IPS-18c (cell line): ENCODE measurements around the gene SMIM24.
"Not testable (repeated sequence)": the region's sequence is repeated elsewhere in the genome, so short reads cannot be mapped to it uniquely, and the experiment has no call there.

ENCODE experiments used
- H3K4me3 ChIP-seq: 2 replicates; pipeline ENCODE4 v1.7.0; 2013; ENCODE audit warnings: low read depth, mild to moderate bottlenecking, low read length, moderate library complexity; ENCODE audit not compliant: insufficient read depth
- H3K9me3 ChIP-seq: one replicate; pipeline ENCODE4 v1.6.1; 2013; ENCODE audit warnings: mild to moderate bottlenecking, low read length, moderate library complexity; ENCODE audit not compliant: control insufficient read depth, insufficient read depth

The SMIM24 gene

DNA sequence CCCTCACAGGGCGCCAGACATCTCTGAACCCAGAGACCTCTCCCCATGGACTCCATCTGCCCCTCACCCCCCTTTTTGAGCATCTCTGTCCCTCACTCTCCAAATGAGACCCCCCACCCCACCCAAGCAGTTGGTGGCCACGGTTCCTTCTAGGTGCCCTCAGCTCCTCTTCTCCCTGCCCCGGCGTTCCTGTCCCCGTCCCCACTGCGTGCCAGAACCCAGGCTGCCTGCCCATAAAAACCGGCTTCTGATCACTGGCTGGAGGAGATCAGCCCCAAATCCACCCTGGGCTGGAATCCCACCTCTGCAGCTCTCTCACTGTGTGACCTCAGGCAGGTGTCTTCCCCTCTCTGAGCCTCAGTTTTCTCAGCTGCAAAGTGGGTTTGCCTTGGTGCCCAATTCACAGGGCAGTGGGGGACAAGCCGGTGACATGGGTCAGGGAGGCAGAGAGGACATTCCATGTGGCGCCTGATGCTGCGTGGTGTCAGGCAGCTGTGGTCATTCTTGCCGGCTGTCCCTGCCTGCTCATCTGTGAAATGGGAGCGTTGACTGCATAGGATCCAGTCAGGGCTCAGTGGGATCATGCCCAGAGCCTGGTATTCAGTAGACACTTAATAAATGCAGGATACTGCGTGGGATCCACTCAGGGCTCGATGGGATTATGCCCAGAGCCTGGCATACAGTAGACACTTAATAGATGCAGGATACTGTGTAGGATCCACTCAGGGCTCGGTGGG, 25.5 kb downstream of the SMIM24 start:
- Histone ChIP-seq H3K4me3 (no peak overlapping the region), H3K9me3 (no peaks in the 10 kb centered on the region)

DNA sequence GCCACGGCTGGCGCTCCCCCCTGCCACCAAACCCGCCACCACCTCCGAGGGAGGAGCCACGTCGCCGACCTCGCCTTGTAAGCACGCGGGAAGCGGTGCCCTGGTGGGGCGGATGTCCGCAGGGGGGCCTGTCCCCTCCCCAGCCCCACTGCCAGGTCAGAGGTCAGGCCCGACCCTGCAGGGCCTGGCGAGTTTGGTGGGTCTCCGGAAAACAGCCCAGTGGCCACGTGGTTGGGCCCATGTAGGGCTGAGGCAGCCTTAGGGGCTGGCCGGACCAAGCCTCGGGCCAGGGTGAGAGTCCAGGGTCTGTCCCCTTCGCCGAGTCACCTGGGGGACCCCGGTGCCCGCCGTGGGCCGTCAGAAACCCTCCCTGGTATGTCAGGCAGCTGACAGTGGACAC, 26.5 kb downstream of the SMIM24 start:
- H3K4me3 ChIP-seq, result no peak overlapping the region
- H3K9me3 ChIP-seq, result no peaks in the 10 kb centered on the region

DNA sequence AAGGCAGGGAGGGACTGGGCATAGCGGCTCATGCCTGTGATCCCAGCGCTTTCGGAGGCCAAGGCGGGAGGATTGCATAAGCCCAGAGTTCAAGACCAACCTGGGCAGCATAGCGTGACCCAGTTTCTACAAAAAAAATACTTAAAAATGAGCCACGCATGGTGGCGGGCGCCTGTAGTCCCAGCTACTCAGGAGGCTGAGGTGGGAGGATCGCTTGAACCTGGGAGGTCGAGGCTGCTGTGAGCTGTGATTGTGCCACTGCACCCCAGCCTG, 27.4 kb downstream of the SMIM24 start:
- H3K9me3 ChIP-seq, H3K4me3 ChIP-seq: not testable (repeated sequence)

GRCh38 chr19:3452171-3452941, 28.0 kb downstream of the SMIM24 start:
- Histone ChIP-seq H3K4me3 (no peak overlapping the region), H3K9me3 (no peaks in the 10 kb centered on the region)

- no peaks in the 10 kb centered on the region for H3K9me3 ChIP-seq
These were observed 28.9 kb downstream of the SMIM24 start for GRCh38 chr19:3451451-3451866.

DNA sequence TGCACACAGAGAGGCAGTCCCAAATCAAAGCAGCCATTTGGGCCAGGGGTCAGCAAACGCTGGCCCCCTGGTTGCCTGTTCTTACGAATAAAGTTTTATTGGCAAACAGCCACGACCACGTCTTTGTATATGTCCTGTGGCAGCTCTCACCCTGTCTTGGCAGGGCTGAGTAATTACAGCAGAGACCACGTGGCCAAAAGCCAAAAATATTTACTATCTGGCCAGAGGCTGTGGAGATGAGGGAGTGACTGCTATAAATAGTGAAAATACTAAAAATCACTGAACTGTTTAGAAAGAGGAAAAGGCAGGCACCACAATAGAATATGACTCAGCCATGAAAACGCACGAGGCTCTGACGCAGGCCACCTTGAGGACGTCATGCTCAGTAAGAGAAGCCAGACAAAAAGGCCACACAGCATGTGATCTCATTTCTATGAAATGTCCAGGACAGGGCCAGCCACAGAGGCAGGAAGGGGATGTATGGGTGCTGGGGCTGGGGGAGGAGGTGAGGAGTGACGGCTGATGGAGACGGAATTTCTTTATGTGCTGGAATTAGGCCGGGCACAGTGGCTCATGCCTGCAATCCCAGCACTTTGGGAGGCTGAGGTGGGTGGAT, 29.4 kb downstream of the SMIM24 start:
- Histone ChIP-seq H3K4me3 (no peak overlapping the region), H3K9me3 (no peaks in the 10 kb centered on the region)

More at GRCh38 chr19:3451451-3451866, 28.9 kb downstream of the SMIM24 start:
- H3K4me3 ChIP-seq, result no peak overlapping the region

- H3K4me3 ChIP-seq, result no peak overlapping the region
- no peaks in the 10 kb centered on the region for H3K9me3 ChIP-seq
These were observed 31.6 kb downstream of the SMIM24 start for GRCh38 chr19:3448616-3449334.

- not testable (repeated sequence) for H3K4me3 ChIP-seq
These were observed 33.7 kb downstream of the SMIM24 start for GRCh38 chr19:3446657-3447056.

GRCh38 chr19:3444695-3445234, 35.6 kb downstream of the SMIM24 start:
- Histone ChIP-seq H3K9me3 (no peaks in the 10 kb centered on the region), H3K4me3 (no peak overlapping the region)

More at GRCh38 chr19:3446657-3447056, 33.7 kb downstream of the SMIM24 start:
- H3K9me3 ChIP-seq, result not testable (repeated sequence)

GRCh38 chr19:3443840-3444694, 36.3 kb downstream of the SMIM24 start:
- Histone ChIP-seq H3K9me3 (no peaks in the 10 kb centered on the region), H3K4me3 (no peak overlapping the region)

DNA sequence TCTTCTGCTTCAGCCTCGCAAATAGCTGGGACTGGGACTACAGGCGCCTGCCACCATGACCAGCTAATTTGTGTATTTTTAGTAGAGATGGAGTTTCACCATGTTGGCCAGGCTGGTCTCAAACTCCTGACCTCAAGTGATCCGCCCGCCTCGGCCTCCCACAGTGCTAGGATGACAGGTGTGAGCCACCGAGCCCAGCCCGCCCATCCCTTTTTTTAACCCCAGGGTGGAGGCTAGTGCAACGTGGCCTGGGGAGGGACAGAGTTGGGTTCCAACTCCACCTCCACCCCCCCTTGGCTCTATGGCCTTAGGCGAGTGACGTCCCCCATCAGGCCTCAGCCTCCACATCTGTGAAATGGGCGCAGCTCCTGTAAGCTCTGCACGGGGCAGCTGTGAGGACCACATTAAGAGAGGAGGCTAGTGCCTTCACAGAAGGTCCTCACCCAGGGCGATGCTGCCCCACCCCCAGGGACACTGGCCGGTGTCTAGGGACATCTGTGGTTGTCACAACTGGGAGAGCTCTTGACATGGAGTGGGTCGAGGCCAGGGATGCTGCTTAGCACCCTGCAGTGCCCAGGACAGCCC, 37.7 kb downstream of the SMIM24 start:
- no peaks in the 10 kb centered on the region for H3K9me3 ChIP-seq

DNA sequence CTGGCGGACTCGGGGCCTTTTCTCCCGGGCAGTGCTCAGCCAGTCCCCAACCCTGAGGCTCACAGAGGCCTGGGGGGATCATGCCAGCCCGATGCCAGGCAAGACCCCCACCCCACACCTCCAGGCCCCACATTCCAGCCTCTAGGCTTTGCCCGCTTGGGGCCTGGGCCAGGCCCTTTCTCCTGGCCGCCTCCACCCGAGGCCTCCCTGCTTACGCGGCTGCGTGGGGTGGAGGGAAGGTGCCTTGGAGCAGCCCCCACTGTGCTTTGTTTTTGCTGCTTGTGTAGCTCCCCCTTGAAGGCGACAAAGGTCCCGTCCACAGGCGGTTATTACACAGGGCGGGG, 38.4 kb downstream of the SMIM24 start:
- Histone ChIP-seq H3K9me3 (no peaks in the 10 kb centered on the region), H3K4me3 (no peak overlapping the region)

More for the DNA sequence above, 37.7 kb downstream of the SMIM24 start:
- H3K4me3 ChIP-seq, result no peak overlapping the region

DNA sequence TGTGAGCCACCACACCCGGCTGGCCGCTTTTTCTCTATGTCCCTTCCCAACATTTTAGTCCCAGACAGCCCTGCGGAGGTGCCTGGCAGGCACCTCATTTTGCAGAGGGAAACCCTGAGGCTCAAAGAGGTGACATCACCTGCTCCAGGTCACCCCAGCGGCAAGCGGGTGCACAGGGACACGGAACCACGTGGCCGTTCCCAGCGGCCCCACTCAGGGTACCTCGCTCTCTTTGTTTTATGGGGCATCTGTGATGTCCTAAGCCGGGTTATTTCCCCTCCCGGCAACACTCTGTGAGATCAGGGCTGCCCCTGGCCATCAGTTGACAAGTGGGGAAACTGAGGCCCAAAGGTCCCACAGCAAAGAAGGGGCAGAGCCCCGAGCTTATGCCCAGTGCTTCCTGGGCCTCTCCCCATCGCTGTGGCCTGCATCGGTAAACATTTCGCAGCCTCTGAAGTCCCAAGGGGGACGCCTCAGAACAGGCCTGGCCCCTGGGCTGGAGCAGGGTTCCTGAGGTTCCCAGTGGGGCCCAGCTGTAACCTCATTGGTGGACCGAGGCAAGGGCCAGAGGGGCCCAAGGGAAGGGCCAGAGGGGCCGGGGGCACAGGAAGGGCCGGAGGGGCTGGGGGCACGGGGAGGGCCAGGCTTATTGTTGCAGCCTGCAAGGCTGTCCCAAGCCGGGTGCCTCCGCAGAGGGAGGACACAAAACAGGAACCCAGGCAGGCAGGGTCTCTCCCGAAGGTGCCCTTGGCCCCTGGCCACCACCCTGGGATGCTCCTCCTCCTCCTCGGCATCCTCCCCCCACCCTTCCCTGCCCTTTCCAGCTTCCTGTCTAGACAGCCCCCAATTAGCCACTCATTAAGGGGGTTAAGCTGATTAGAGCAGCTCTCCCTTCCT, 39.0 kb downstream of the SMIM24 start:
- Histone ChIP-seq H3K4me3 (no peak overlapping the region), H3K9me3 (no peaks in the 10 kb centered on the region)

GRCh38 chr19:3440082-3440481, 40.2 kb downstream of the SMIM24 start:
- Histone ChIP-seq H3K9me3 (no peaks in the 10 kb centered on the region), H3K4me3 (no peak overlapping the region)

DNA sequence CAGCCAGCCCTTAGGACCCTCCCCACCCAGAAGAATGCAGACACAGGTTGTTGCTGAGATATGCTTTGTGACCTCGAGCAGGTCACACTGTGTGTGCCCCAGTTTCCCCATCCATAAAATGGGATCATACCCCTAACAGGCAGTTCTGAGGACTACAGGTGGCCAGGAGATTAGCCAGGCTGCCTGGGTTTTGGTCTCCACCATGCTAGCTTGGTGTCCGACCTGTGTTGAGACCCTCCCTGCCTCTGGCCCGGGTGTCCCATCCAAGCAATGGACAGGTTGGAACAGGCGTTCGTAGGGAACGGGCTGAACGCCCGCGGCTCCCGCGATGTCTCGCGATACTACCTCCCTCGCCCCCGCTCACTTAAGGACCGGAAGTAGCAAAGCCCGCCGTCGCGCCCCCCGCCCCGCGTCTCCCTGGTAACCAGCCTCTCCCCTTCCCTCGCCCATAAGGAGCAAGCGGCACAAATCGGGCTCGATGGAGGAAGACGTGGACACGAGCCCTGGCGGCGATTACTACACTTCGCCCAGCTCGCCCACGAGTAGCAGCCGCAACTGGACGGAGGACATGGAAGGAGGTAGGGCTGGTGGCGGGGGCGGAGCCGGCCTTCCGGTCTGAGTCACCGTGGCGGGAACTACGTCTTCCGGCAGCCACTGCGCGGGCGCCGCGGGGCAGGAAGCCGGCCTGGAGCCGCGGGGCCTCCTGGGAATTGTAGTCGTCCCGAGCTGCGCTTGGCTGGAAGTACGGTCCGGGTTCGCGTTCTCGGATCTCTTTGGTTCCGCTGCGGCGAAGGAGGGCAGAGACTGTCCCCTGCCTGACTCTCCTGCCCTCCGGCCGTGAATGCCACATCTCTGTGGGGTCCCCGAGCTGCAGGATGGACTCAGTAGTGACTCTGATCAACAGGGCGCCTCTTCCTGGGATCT, 45.4 kb downstream of the SMIM24 start:
- Histone ChIP-seq H3K9me3 (no peaks in the 10 kb centered on the region), H3K4me3 (peak overlapping the region; percentile 99)
